GM21576 (cell line): ENCODE measurements around the gene COX6A2.
"Not testable (repeated sequence)": the region's sequence is repeated elsewhere in the genome, so short reads cannot be mapped to it uniquely, and the experiment has no call there.

ENCODE experiments used
- ATAC-seq: cut with Tn5 transposase; IDR thresholded peaks from one replicate; pipeline ENCODE4 v1.9.1; 2021; ENCODE audit warnings: mild to moderate bottlenecking, moderate library complexity; ENCODE audit not compliant: unreplicated experiment

Gene COX6A2

GRCh38 chr16:31461921-31462804 lies 34.0 kb upstream of the COX6A2 start:
- no peak for ATAC-seq

GRCh38 chr16:31461201-31461920 lies 33.2 kb upstream of the COX6A2 start:
- no peak for ATAC-seq

GRCh38 chr16:31460582-31461002 lies 32.4 kb upstream of the COX6A2 start:
- ATAC-seq, result no peak

GRCh38 chr16:31459687-31460581 lies 31.8 kb upstream of the COX6A2 start:
- peak; percentile 55 for ATAC-seq

- ATAC-seq, result peak; percentile 70
Observed at GRCh38 chr16:31458844-31459686, 30.9 kb upstream of the COX6A2 start, which contains the start of gene ARMC5. Gene ARMC5, plus strand, starts transcription at chr16:31459501. Its CDS starts 24 bp downstream, at chr16:31459525.

- peak; percentile 9 for ATAC-seq
Observed at GRCh38 chr16:31458073-31458843, 30.1 kb upstream of the COX6A2 start.

GRCh38 chr16:31456988-31457360 lies 28.8 kb upstream of the COX6A2 start:
- no peak for ATAC-seq

GRCh38 chr16:31455601-31456314 lies 27.6 kb upstream of the COX6A2 start:
- ATAC-seq, result no peak

GRCh38 chr16:31453255-31454204 lies 25.4 kb upstream of the COX6A2 start:
- no peak for ATAC-seq

GRCh38 chr16:31452631-31453106 lies 24.5 kb upstream of the COX6A2 start:
- ATAC-seq, result no peak

GRCh38 chr16:31451681-31452351 lies 23.7 kb upstream of the COX6A2 start:
- no peak for ATAC-seq

- no peak for ATAC-seq
Observed at GRCh38 chr16:31451201-31451600, 23.0 kb upstream of the COX6A2 start.

GRCh38 chr16:31445931-31446330 lies 17.8 kb upstream of the COX6A2 start:
- ATAC-seq, result not testable (repeated sequence)

- ATAC-seq, result no peak
Observed at GRCh38 chr16:31441956-31442355, 13.8 kb upstream of the COX6A2 start.

GRCh38 chr16:31440516-31441184 lies 12.5 kb upstream of the COX6A2 start:
- ATAC-seq, result no peak

GRCh38 chr16:31439519-31439918 lies 11.4 kb upstream of the COX6A2 start:
- no peak for ATAC-seq
